Pancreas (tissue), 10 donors: ENCODE results near the gene CD38. TPM values are rescaled to one million over a fixed set of nuclear protein-coding genes. Genes with fewer than 3 reads are reported as not detected.

Experiments
- ATAC-seq, 4 donors: fragments of 200-7000 bp; cut with Tn5 transposase; one replicate each; pipeline versions ENCODE4 v1.8.0 to v1.9.1; 2020; ENCODE audit warnings: mild to moderate bottlenecking in 4 of 4, moderate library complexity in 4 of 4
- DNase-seq, 6 donors: peaks; one replicate each; pipeline ENCODE4 v3.0.0-alpha.2; 2020
- FAIRE-seq: peaks from 2 replicates; lab custom pipeline; 2012; peaks lifted over from hg19 to GRCh38; lab: Jason Lieb, UNC
- H3K27ac ChIP-seq, 4 donors: fragments of 200-600 bp; sonication (generic); 1 replicate in 3 of 4; 2 replicates in 1 of 4; pipeline versions ENCODE4 v1.5.0 to v1.8.0; 2020
- H3K27me3 ChIP-seq, 4 donors: fragments of 200-600 bp; one replicate each; pipeline ENCODE4 v1.8.0; 2021
- H3K36me3 ChIP-seq, 3 donors: fragments of 200-600 bp; sonication (generic) in 1 of 3; one replicate each; pipeline versions ENCODE4 v1.5.0 to v1.8.0; 2020 to 2021
- H3K4me1 ChIP-seq, 3 donors: fragments of 200-600 bp; one replicate each; pipeline ENCODE4 v1.8.0; 2021
- H3K4me3 ChIP-seq, 4 donors: fragments of 200-600 bp; sonication (generic) in 2 of 4; one replicate each; pipeline versions ENCODE4 v1.5.0 to v1.8.0; 2020 to 2021
- H3K9me3 ChIP-seq, 4 donors: fragments of 200-600 bp; one replicate each; pipeline ENCODE4 v1.8.0; 2021
- WGBS, 2 donors: extraction: QIAGEN DNeasy Blood & Tissue Kit; methylation state at CpG; one replicate each; pipeline ENCODE4 v1.1.7; 2013; 5-methylcytosine and 5-hydroxymethylcytosine counted together
- intact Hi-C, 3 donors: fragments of 100-400 bp; cut with DNase I; formaldehyde crosslinking; loops; one replicate each; pipeline versions ENCODE4 v1.11.1 to v1.14.2; 2022
- polyA plus RNA-seq, 2 donors: library from polyadenylated mRNA; stranded (reverse); fragments of 200-250 nt; gene quantifications; one replicate each; pipeline ENCODE4 v1.2.3, GENCODE V29; 2013
- total RNA-seq, 6 donors: library from RNA; stranded (reverse); fragmentation: NEBNext Ultra II Directional in 4 of 6; extraction: Animal tissue kit (Norgen Biotek cat#: 25700) in 4 of 6; gene quantifications; one replicate each; pipeline versions ENCODE4 v1.2.1 to v1.2.4, GENCODE V29; 2021 to 2023
- TF ChIP-seq, protein P1 (sequence below), 4 donors: fragments of 200-600 bp; sonication (generic) in 3 of 4; IDR thresholded peaks; one replicate each; pipeline versions ENCODE4 v1.5.0 to v1.8.0; 2021; ENCODE audit warnings: antibody characterized with exemption in 4 of 4
- donor health status: healthy with polysubstance abuse.
- donor health status: DM: no; HTN: no; CAD: no; lungs with moderate emphysema.
- donor health status: DM: no; HTN: no; CAD: no.
- donor health status: control.
- donor health status: control.
- donor health status: Bipolar disorder and iron deficiency.
- donor health status: DM: yes; HTN: yes; CAD: no.
- donor health status: DM: no; HTN: no; CAD: no.
- donor health status: DM: no; HTN: no; CAD: no.
- donor health status: DM: yes; HTN: yes; CAD: no.

Gene CD38
- total and polyA plus RNA-seq, 8 donors = 0.12 to 1.6 (median 0.44) TPM

DNA sequence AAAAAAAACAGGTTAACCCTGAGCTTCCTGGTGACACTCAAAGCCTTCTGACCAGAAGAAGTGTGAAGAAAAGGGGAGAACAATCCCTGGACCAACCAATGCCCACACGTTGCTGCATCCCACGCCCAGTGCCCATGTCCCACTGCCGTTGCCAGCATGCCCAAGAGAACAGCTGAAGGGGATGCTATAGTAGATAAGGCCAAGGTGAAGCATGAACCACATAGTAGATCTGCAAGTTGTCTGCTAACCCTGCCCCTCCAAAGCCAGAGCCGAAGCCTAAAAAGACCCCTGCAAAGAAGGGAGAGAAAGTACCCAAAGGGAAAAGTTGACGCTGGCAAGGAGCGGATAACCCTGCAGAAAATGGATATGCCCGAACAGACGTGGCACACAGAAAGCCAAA is 11.3 kb upstream of the CD38 start:
- WGBS, 2 donors = 64 to 69% methylated on average over 8 of the region's 8 CpGs
- H3K4me1 ChIP-seq = no peaks in the 10 kb centered on the region
- H3K27me3 ChIP-seq = no peaks in the 10 kb centered on the region
- TF ChIP-seq, protein P1, sequence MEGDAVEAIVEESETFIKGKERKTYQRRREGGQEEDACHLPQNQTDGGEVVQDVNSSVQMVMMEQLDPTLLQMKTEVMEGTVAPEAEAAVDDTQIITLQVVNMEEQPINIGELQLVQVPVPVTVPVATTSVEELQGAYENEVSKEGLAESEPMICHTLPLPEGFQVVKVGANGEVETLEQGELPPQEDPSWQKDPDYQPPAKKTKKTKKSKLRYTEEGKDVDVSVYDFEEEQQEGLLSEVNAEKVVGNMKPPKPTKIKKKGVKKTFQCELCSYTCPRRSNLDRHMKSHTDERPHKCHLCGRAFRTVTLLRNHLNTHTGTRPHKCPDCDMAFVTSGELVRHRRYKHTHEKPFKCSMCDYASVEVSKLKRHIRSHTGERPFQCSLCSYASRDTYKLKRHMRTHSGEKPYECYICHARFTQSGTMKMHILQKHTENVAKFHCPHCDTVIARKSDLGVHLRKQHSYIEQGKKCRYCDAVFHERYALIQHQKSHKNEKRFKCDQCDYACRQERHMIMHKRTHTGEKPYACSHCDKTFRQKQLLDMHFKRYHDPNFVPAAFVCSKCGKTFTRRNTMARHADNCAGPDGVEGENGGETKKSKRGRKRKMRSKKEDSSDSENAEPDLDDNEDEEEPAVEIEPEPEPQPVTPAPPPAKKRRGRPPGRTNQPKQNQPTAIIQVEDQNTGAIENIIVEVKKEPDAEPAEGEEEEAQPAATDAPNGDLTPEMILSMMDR (IDR thresholded peaks at IDR 0.05) = no peak
- intact Hi-C loops = no loop called here
- H3K9me3 ChIP-seq = no peaks in the 10 kb centered on the region
- no peak overlapping the region for H3K27ac ChIP-seq
- no peak for FAIRE-seq
- no peaks in the 10 kb centered on the region for H3K36me3 ChIP-seq
- no peak for ATAC-seq
- DNase-seq = no peak
- H3K4me3 ChIP-seq = no peak overlapping the region

DNA sequence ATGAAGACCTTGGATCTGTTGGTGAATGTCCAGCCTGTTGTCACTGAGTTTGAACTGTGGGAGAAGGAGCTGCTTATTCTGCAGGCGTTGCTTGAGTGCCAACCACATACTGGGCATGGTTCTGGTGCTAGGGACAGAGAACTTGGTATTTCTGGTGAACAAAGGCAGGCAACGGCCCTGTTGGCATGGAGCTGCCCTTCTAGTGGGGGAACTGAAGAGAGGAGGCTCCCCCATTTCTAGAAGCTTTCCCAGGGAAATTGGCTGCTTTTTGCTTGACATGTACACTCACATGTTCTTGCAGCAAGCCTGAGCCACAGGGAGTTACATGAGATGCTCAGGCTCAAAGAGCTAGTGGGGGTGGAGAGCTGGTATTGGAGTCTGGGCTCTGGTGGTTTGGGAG is 8.9 kb upstream of the CD38 start:
- no peak for DNase-seq
- no peak for ATAC-seq
- Histone ChIP-seq H3K9me3 (no peaks in the 10 kb centered on the region), H3K27me3 (no peaks in the 10 kb centered on the region), H3K4me3 (no peak overlapping the region), H3K27ac (no peak overlapping the region), H3K36me3 (no peaks in the 10 kb centered on the region), H3K4me1 (no peaks in the 10 kb centered on the region)
- intact Hi-C loops = no loop called here
- no peak for FAIRE-seq
- WGBS, 2 donors = 33 to 45% methylated on average over 2 of the region's 2 CpGs
- TF ChIP-seq, protein P1 (IDR thresholded peaks at IDR 0.05) = no peak

DNA sequence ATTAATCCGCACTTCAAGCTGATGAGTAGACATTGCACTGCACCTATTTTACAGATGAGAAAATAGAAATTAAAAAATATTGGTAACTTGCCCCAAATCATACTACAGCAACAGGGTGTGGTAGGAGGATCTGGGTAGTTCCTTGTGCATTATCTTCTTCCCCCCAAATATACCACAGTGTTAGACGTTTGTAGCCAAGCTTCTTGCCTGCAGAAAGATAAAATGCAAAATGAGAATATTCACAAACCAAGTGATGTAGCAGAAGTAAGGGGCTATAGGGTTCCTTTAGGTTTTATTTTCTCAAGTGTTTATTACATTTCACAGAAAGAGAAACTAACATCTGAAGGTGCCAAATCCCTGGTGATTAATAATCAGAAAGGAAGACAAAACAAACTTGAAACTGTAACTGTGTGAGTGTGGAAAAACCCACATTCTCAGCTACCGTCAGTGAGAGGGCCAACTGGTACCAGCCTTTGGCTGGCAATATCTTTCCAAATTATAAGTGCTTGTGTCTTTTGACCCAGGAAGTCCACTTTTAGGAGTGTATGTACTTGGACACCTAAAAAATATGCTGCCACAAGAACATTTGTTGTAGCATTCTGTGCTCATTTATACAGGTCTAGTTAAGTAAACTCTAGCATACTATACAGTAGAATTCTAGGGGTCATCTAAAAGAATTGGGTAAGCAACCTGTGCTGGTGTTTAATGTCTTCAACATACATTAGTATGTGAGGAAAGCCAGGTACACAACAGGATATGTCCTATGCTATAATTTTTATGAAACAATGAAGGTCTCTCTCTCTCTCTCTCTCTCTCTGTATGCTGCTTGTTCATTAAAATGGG is 6.7 kb upstream of the CD38 start:
- TF ChIP-seq, protein P1 (IDR thresholded peaks at IDR 0.05) = no peak
- H3K27me3 ChIP-seq = no peaks in the 10 kb centered on the region
- 41 to 43% methylated on average over 3 of the region's 3 CpGs for WGBS, 2 donors
- no peaks in the 10 kb centered on the region for H3K9me3 ChIP-seq
- FAIRE-seq (no peak), ATAC-seq (no peak), DNase-seq (no peak)
- H3K27ac ChIP-seq = no peak overlapping the region
- H3K36me3 ChIP-seq = no peaks in the 10 kb centered on the region
- no peak overlapping the region for H3K4me3 ChIP-seq
- H3K4me1 ChIP-seq = no peaks in the 10 kb centered on the region
- intact Hi-C loops = no loop called here

DNA sequence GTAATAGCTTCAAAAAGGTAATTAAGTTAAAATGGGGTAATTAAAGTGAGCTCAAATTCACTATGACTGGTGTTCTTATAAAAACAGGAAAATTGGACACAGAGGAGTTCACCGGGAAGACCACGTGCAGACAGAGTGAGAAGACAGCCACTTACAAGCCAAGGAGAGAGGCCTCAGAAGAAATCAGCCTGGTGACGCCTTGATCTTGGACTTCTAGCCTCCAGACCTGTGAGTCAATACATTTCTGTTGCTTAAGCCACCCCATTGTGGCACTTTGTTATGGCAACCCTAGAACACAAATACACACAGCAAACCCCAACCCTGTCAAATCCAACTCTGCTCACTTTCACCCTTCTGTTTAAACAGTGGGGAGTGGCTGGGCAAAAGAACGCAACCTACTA is 4.1 kb upstream of the CD38 start:
- no peak for ATAC-seq
- Histone ChIP-seq H3K27me3 (no peaks in the 10 kb centered on the region), H3K4me1 (no peaks in the 10 kb centered on the region), H3K36me3 (no peaks in the 10 kb centered on the region), H3K9me3 (no peaks in the 10 kb centered on the region), H3K4me3 (no peak overlapping the region), H3K27ac (no peak overlapping the region)
- TF ChIP-seq, protein P1 (IDR thresholded peaks at IDR 0.05) = no peak
- FAIRE-seq = no peak
- 68 to 78% methylated on average over 4 of the region's 4 CpGs for WGBS, 2 donors
- intact Hi-C loops = no loop called here
- DNase-seq = no peak
